ENCODE data around the gene SAMD4A.

GRCh38 chr14:54812617-54813016 is 245.7 kb downstream of the SAMD4A start:
- TF ChIP-seq POLR2A (IDR thresholded peaks at IDR 0.05) (no peak), CTCF (IDR thresholded peaks at IDR 0.05) (no peak)

Measured in esophagus squamous epithelium (tissue), 4 donors.